NCI-H1436 (cell line): ENCODE measurements around the gene NLRC4.
"Not testable (repeated sequence)": the region's sequence is repeated elsewhere in the genome, so short reads cannot be mapped to it uniquely, and the experiment has no call there.

Source experiments
- DNase-seq: peaks from one replicate; lab custom pipeline; 2025; lab: John Stamatoyannopoulos, UW

The NLRC4 gene

GRCh38 chr2:32264422-32265105 lies at the start of gene NLRC4:
Gene NLRC4 (minus strand): TSS chr2:32264886. CDS start chr2:32256775, 8,111 bp downstream.
- no peak for DNase-seq

GRCh38 chr2:32310577-32310976 lies 45.9 kb upstream of the NLRC4 start:
- DNase-seq = no peak

GRCh38 chr2:32293966-32294562 lies 29.4 kb upstream of the NLRC4 start:
- not testable (repeated sequence) for DNase-seq

- not testable (repeated sequence) for DNase-seq
These were observed 28.8 kb upstream of the NLRC4 start for GRCh38 chr2:32293493-32293892.

GRCh38 chr2:32291746-32292145 lies 27.1 kb upstream of the NLRC4 start:
- no peak for DNase-seq

GRCh38 chr2:32290000-32290339 lies 25.3 kb upstream of the NLRC4 start:
- no peak for DNase-seq

- DNase-seq = no peak
These were observed 24.7 kb upstream of the NLRC4 start for GRCh38 chr2:32289165-32289999.

GRCh38 chr2:32284321-32284720 lies 19.6 kb upstream of the NLRC4 start:
- DNase-seq = no peak

- DNase-seq = no peak
These were observed 13.8 kb upstream of the NLRC4 start for GRCh38 chr2:32278478-32278853.

- peak; percentile 83 for DNase-seq
These were observed 13.2 kb upstream of the NLRC4 start, which contains the start of gene YIPF4 for GRCh38 chr2:32277674-32278477. Gene YIPF4 (plus strand): TSS chr2:32277904. CDS start chr2:32278156, 252 bp downstream.

- DNase-seq = no peak
These were observed 12.6 kb upstream of the NLRC4 start for GRCh38 chr2:32277363-32277673.

GRCh38 chr2:32275790-32276189 lies 11.1 kb upstream of the NLRC4 start:
- not testable (repeated sequence) for DNase-seq

GRCh38 chr2:32274289-32274688 lies 9.6 kb upstream of the NLRC4 start:
- no peak for DNase-seq

GRCh38 chr2:32272279-32272678 lies 7.6 kb upstream of the NLRC4 start:
- no peak for DNase-seq

GRCh38 chr2:32271063-32271462 lies 6.4 kb upstream of the NLRC4 start:
- DNase-seq = no peak

GRCh38 chr2:32262105-32262504 lies 2.6 kb downstream of the NLRC4 start:
- DNase-seq = no peak

- DNase-seq = no peak
These were observed 4.3 kb downstream of the NLRC4 start for GRCh38 chr2:32260376-32260775.

- no peak for DNase-seq
These were observed 6.4 kb downstream of the NLRC4 start for GRCh38 chr2:32258242-32258641.

- no peak for DNase-seq
These were observed 14.4 kb downstream of the NLRC4 start for GRCh38 chr2:32250290-32250689.

- no peak for DNase-seq
These were observed 14.9 kb downstream of the NLRC4 start for GRCh38 chr2:32249731-32250236.

GRCh38 chr2:32248299-32248698 lies 16.4 kb downstream of the NLRC4 start:
- no peak for DNase-seq

GRCh38 chr2:32246911-32247310 lies 17.8 kb downstream of the NLRC4 start:
- DNase-seq = no peak
